NCI-H2227 treated with DMSO at 0.1 percent for 48 hours (cell line): ENCODE measurements around the gene MPRIP.

Experiments
- DNase-seq: peaks from one replicate; lab custom pipeline; 2025; lab: John Stamatoyannopoulos, UW

The MPRIP gene

GRCh38 chr17:17066021-17066420 lies 23.8 kb downstream of the MPRIP start:
- DNase-seq: no peak

- DNase-seq: no peak
Observed at GRCh38 chr17:17067257-17067656, 25.0 kb downstream of the MPRIP start.

GRCh38 chr17:17069849-17070248 lies 27.6 kb downstream of the MPRIP start:
- DNase-seq: no peak

- no peak for DNase-seq
Observed at GRCh38 chr17:17070931-17071330, 28.7 kb downstream of the MPRIP start.

- no peak for DNase-seq
Observed at GRCh38 chr17:17071531-17072360, 29.5 kb downstream of the MPRIP start.

- DNase-seq: no peak
Observed at GRCh38 chr17:17072546-17072945, 30.3 kb downstream of the MPRIP start.

GRCh38 chr17:17073030-17073564 lies 30.8 kb downstream of the MPRIP start:
- no peak for DNase-seq

GRCh38 chr17:17073581-17074403 lies 31.5 kb downstream of the MPRIP start:
- DNase-seq: no peak

GRCh38 chr17:17075125-17075781 lies 33.0 kb downstream of the MPRIP start:
- DNase-seq: no peak

- no peak for DNase-seq
Observed at GRCh38 chr17:17076066-17076465, 33.8 kb downstream of the MPRIP start.

GRCh38 chr17:17077101-17077500 lies 34.8 kb downstream of the MPRIP start:
- no peak for DNase-seq

- DNase-seq: no peak
Observed at GRCh38 chr17:17077861-17078732, 35.8 kb downstream of the MPRIP start.

- DNase-seq: no peak
Observed at GRCh38 chr17:17078832-17079231, 36.6 kb downstream of the MPRIP start.

- DNase-seq: no peak
Observed at GRCh38 chr17:17079336-17079735, 37.1 kb downstream of the MPRIP start.

GRCh38 chr17:17079761-17080160 lies 37.5 kb downstream of the MPRIP start:
- DNase-seq: no peak

GRCh38 chr17:17080181-17080631 lies 37.9 kb downstream of the MPRIP start:
- DNase-seq: no peak

GRCh38 chr17:17080781-17081180 lies 38.5 kb downstream of the MPRIP start:
- DNase-seq: no peak

- DNase-seq: no peak
Observed at GRCh38 chr17:17081304-17081940, 39.2 kb downstream of the MPRIP start.

- no peak for DNase-seq
Observed at GRCh38 chr17:17082878-17083277, 40.6 kb downstream of the MPRIP start.

- no peak for DNase-seq
Observed at GRCh38 chr17:17084317-17084835, 42.1 kb downstream of the MPRIP start.

- no peak for DNase-seq
Observed at GRCh38 chr17:17084941-17085340, 42.7 kb downstream of the MPRIP start.
